T47D (cell line): ENCODE results near the gene EARS2.
"Not testable (repeated sequence)": the region's sequence is repeated elsewhere in the genome, so short reads cannot be mapped to it uniquely, and the experiment has no call there.

Experiments
- DNase-seq, 2 experiments: peaks; one replicate each; pipeline versions ENCODE4 v3.0.0 to v3.0.0-alpha.2; 2011 to 2012; ENCODE audit warnings: low read depth in 1 of 2, low spot score in 1 of 2
- JUND ChIP-seq: IDR thresholded peaks from 2 replicates; pipeline ENCODE4 v1.6.1; 2012; ENCODE audit warnings: low read depth
- in situ Hi-C: cut with HindIII; loops from 2 replicates; pipeline ENCODE4 v1.10.0; 2016; ENCODE audit warnings: low sequenced_read_pairs, low pct_unique_long_range_greater_than_20kb

EARS2 gene

DNA sequence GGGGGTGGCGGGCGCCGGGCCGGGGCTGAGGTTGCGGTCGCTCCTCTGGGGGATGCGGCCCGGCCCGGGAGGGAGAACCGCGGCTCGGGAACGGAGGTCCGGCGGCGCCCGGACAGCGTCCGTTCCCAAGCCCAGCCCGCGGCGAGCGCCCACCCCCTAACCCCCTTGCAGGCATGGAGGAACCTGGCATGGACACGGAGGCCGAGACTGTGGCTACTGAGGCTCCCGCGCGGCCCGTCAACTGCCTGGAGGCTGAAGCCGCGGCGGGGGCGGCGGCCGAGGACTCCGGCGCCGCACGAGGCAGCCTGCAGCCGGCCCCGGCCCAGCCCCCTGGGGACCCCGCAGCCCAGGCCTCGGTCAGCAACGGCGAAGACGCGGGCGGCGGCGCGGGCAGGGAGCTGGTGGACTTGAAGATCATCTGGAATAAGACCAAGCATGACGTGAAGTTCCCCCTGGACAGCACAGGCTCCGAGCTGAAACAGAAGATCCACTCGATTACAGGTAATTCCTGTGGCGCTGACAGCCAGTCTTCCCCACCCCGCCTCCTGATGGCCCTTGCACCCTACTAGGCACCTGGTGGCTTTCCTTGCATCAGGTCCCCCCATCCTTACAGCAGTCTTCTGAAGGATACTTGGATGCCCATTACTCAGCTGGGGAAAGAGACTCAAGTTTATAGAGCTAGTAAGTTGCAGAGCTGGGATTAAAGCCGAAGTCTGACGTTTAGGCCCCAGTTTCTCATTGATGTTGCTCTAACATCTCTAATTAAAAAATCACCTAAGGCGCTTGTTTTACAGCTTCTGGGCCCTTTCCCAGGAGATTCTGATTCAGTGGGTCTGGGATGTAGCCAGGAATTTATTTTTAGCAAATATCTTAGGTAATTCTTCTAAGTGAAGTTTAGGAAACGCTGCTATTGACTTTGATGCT lies 891 bp upstream of the EARS2 start:
- in situ Hi-C loops, result no loop called here
- DNase-seq, result peak in 1 of 2 experiments; percentile 28
- no peak for TF ChIP-seq JUND

DNA sequence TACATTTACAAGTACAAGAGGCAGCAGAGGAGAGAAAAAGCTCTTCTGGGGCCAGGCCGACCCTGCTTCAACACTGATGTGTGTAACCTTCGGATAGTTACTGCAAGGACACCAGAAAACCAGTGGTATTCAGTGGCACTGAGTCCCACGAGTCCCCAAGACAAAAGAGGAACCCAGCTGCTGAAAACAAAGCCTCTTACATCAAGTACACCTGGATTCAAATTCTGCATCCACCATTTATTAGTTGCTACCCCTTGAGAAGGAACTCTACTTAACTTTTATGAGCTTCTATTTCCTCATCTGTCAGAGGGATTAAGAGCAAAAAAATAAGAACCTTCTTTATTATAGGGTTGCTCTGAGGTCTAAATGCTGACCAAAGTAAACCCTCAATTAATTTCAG lies 2.6 kb downstream of the EARS2 start:
- in situ Hi-C loops, result no loop called here
- no peak for DNase-seq
- TF ChIP-seq JUND, result no peak

DNA sequence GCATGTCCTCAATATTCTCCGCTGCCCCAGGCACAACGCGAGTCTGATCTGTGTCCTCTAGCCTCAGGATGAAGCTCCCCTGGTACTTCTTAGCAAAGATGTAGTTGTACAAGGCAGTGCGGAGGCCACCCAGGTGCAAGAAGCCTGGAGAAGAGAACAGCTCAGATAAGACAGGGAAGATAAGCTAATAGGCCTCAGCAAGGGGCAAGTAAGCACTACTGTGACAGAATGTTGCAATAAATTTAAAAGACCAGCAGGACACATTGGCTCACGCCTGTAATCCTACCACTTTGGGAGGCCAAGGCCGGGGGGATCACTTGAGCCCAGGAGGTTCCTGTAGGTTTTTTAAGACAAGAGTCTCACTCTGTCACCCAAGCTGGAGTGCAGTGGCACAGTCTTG lies 5.0 kb downstream of the EARS2 start:
- no peak for TF ChIP-seq JUND
- in situ Hi-C loops, result no loop called here
- DNase-seq, result no peak

DNA sequence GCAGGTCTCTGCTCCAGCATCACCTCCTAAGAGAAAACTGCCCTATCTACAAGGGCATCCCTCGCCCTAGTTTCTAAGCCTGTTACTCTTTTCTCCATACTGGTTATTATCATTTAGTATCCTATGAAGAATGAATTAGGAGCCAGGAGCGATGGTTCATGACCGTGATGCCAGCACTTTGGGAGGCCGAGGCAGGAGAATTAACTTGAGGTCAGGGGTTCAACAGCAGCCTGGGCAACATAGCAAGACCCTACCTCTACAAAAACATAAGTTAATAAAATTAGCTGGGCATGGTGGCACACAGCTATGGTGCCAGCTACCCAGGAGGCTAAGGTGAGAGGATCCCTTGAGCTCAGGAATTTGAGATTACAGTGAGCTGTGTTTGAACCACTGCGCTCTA lies 7.2 kb downstream of the EARS2 start:
- TF ChIP-seq JUND, result no peak
- in situ Hi-C loops, result no loop called here
- DNase-seq, result no peak

DNA sequence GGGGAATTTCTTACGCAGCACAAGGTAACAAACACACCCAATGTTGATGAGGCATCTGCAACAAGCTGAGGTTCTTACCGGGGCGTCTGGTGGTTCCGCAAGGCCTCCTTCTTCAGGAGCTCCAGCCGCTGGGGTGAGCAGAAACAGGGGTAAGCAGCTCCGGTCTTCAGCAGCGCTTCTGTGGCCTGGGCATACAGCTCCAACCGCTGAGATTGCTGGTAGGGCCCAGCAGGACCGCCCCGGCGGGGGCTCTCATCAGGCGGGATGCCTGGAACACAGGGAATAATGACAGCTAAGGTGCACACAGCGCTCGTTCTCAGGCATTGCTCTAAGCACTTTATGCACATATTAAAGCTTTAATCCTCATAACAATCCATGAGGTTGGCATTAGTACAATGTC lies 12.7 kb downstream of the EARS2 start:
- DNase-seq, result no peak
- no peak for TF ChIP-seq JUND
- in situ Hi-C loops, result no loop called here

- DNase-seq, in situ Hi-C loops: not testable (repeated sequence)
Observed at GRCh38 chr16:23540817-23541178, 16.4 kb downstream of the EARS2 start.

DNA sequence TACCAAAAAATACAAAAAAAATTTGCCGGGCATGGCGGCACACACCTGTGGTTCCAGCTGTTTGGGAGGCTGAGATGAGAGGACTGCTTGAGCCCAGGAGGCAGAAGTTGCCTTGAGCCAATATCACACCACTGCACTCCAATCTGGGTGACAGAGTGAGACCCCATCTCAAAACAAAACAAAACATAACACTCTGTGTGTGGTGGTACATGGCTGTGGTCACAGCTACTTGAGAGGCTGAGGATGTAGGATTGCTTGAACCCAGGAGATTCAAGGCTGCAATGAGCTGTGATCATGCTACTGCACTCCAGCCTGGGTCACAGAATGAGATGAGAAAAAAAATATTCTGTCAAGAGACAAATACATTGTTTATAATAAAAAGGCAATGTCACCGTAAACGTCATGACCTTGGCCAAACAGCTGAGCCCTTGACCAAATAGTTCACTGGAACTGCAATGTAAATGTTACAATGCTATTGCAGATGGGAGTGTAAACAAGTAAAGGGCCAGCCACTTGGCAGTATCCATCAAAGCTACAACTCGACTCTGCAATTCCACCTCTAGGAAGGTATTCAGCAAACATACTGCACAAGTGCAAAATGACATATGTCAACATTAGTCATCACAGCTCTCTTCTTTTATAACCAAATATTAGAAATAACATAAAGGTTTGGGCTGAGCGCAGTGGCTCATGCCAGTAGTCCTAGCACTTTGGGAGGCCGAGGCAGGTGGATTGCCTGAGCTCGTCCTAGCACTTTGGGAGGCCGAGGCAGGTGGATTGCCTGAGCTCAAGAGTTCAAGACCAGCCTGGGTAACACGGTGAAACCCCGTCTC lies 16.9 kb downstream of the EARS2 start:
- in situ Hi-C loops, result no loop called here
- TF ChIP-seq JUND, result no peak
- peak; percentile 54 to 72 for DNase-seq

GRCh38 chr16:23538919-23539278 lies 18.3 kb downstream of the EARS2 start:
- TF ChIP-seq JUND, result no peak
- no peak for DNase-seq
- in situ Hi-C loops, result no loop called here

DNA sequence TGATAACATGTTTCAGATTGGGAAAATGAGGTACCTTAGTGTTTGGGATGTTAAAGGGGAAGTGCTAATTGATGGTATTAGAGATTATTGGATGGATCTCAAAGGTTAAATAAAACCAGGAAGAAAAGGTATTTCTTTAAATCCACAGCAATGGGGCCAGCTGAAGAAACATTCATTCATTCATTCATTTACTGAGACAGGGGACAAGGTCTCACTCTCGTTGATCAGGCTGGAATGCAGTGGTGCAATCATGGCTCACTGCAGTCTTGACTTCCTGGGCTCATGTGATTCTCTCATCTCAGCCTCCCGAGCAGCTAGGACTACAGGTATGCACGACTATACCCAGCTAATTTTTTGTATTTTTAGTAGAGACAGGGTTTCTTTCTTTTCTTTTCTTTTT lies 19.8 kb downstream of the EARS2 start:
- DNase-seq, result no peak
- TF ChIP-seq JUND, result no peak
- in situ Hi-C loops, result no loop called here

DNA sequence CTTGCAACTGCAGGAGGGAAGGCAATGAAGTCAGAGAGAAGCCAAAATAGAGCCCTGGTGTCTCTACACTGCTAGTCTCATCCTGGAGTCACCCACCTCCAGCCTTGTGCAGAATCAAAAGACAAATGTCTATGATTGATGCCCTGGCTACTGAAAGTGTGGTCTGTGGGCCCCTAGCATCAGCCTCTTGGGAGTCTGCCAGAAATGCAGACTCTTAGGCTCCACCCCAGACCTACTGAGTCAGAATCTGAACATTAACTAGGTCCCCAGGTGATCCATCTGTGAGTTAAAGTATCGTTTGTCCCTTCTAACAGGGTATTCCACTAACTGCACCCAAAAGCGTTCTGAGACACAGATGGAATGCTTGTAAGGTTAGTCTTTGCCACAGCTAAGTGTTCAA lies 21.2 kb downstream of the EARS2 start:
- in situ Hi-C loops, result no loop called here
- TF ChIP-seq JUND, result no peak
- DNase-seq, result no peak

GRCh38 chr16:23534868-23535860 lies 22.0 kb downstream of the EARS2 start:
- in situ Hi-C loops, result no loop called here
- no peak for DNase-seq
- TF ChIP-seq JUND, result no peak

DNA sequence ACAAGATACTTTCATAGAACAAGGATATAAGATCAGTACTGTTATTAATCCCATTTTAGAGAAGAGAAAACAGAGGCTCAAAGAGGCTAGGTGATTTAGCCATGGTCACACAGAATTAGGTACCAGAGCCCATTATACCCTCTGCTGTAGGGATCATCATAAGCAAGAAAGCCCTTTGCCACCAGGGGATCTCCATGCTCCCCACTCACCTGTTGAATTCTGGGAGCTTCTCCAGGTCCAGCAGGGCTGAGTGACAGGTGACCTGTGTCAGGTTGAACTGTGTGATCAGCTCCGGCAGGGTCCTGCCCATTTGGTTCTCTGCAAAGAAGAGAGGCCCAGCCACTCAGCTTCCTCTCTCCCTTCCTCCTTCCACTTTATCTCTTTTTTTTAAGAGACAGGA lies 24.7 kb downstream of the EARS2 start:
- DNase-seq, result no peak
- in situ Hi-C loops, result no loop called here
- TF ChIP-seq JUND, result no peak
